ENCODE results near the gene PANX1.

GRCh38 chr11:94089341-94089740 lies 39.3 kb upstream of the PANX1 start:
- TF ChIP-seq CTCF (IDR thresholded peaks at IDR 0.05) (no peak), EZH2 (IDR thresholded peaks at IDR 0.05; ENCODE audit: borderline replicate concordance, insufficient read depth, low read depth, low read length, poor library complexity, severe bottlenecking) (no peak)

Measured in B cell (primary cell).